ENCODE measurements around the gene TBATA.

The TBATA gene

DNA sequence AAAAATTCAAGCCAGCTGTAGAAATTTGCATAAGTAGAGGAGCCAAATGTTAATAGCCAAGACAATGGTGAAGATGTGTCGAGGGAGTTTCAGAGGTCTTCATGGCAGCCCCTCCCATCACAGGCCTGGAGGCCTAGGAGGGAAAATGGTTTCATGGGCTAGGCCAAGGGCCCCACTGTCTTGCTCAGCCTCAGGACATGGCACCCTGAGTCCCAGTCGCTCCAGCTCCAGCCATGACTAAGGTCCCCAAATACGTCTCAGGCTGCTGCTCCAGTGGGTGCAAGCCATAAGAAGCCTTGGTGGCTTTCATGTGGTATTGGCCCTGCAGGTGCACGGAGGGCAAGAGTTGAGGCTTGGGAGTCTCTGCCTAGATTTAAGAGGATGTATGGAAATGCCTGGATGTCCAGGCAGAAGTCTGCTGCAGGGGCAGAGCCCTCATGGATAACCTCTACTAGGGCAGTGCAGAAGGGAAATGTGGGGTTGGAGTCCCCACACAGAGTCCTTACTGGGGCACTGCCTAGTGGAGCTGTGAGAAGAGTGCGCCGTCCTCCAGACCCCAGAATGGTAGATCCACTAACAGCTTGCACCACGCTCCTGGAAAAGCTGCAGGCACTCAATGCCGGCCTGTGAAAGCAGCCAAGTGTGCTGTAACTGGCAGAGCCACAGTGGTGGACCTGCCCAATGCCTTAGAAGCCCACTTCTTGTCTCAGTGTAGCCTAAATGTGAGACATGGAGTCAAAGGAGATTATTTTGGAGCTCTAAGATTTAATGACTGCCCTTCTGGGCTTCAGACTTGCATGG lies 19.2 kb downstream of the TBATA start:
- DNase-seq (ENCODE audit: insufficient read length, low spot score) (no peak), FAIRE-seq (no peak)
- TF ChIP-seq POLR2A (IDR thresholded peaks at IDR 0.05; ENCODE audit: low read depth, low read length) = no peak

- FAIRE-seq (no peak), DNase-seq (ENCODE audit: insufficient read length, low spot score) (no peak)
- no peak for TF ChIP-seq POLR2A (IDR thresholded peaks at IDR 0.05; ENCODE audit: low read depth, low read length)
These were observed 21.6 kb downstream of the TBATA start for GRCh38 chr10:70763567-70763966.

DNA sequence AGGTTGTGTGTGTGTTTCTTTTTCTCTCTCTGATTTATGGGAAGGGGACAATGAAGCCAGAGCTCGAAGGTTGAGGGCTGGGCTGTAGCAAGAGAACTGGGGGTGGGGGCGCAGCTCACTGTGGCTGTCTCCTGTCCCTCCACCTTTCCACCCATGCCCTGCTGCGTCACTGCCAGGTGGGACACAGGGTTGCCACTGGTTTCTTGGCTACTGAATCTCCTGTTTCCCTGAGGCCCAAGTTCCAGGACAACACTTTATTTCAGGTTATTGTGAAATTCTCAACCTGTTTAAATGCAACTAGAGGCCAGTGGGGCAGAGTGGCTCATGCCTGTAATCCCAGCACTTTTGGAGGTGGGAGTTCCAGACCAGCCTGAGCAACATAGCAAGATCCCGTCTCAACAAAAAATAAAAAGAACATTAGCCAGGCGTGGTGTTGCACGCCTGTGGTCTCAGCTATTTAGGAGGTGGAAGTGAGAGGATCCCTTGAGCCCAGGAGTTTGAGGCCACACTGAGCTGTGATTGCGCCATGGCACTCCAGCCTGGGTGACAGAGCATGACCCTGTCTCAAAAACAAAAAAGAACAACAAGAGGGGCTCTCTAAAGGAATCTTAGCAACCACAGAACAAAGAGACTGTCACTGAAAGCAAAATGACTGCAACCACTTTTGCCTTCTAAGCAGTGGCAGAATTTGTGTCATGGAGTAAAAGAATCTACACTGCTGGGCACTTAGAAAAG lies 22.6 kb downstream of the TBATA start:
- no peak for TF ChIP-seq POLR2A (IDR thresholded peaks at IDR 0.05; ENCODE audit: low read depth, low read length)
- DNase-seq (ENCODE audit: insufficient read length, low spot score) (no peak), FAIRE-seq (no peak)

GRCh38 chr10:70761727-70762350 lies 23.3 kb downstream of the TBATA start:
- no peak for DNase-seq (ENCODE audit: insufficient read length, low spot score)
- no peak for TF ChIP-seq POLR2A (IDR thresholded peaks at IDR 0.05; ENCODE audit: low read depth, low read length)
- no peak for FAIRE-seq

DNA sequence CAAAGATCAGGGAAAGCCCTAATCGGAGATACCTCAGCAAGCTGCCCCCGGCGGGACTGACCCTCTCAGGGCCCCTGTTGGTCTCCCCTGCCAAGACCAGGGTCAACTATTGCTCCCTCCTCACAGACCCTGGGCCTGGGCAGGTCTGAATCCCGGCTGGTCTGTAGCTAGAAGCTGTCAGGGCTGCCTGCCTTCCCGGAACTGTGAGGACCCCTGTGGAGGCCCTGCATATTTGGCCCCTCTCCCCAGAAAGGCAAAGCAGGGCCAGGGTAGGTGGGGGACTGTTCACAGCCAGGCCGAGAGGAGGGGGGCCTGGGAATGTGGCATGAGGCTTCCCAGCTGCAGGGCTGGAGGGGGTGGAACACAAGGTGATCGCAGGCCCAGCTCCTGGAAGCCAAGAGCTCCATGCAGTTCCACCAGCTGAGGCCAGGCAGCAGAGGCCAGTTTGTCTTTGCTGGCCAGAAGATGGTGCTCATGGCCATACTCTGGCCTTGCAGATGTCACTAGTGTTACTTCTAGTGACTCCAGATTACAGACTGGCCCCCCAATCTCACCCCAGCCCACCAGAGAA lies 24.1 kb downstream of the TBATA start:
- DNase-seq (ENCODE audit: insufficient read length, low spot score) (no peak), FAIRE-seq (no peak)
- TF ChIP-seq POLR2A (IDR thresholded peaks at IDR 0.05; ENCODE audit: low read depth, low read length) = no peak

GRCh38 chr10:70760271-70760787 lies 24.8 kb downstream of the TBATA start:
- no peak for FAIRE-seq
- DNase-seq (ENCODE audit: insufficient read length, low spot score) = no peak
- no peak for TF ChIP-seq POLR2A (IDR thresholded peaks at IDR 0.05; ENCODE audit: low read depth, low read length)

- DNase-seq (ENCODE audit: insufficient read length, low spot score) (no peak), FAIRE-seq (no peak)
- TF ChIP-seq POLR2A (IDR thresholded peaks at IDR 0.05; ENCODE audit: low read depth, low read length) = no peak
These were observed 25.4 kb downstream of the TBATA start for GRCh38 chr10:70759781-70760180.

DNA sequence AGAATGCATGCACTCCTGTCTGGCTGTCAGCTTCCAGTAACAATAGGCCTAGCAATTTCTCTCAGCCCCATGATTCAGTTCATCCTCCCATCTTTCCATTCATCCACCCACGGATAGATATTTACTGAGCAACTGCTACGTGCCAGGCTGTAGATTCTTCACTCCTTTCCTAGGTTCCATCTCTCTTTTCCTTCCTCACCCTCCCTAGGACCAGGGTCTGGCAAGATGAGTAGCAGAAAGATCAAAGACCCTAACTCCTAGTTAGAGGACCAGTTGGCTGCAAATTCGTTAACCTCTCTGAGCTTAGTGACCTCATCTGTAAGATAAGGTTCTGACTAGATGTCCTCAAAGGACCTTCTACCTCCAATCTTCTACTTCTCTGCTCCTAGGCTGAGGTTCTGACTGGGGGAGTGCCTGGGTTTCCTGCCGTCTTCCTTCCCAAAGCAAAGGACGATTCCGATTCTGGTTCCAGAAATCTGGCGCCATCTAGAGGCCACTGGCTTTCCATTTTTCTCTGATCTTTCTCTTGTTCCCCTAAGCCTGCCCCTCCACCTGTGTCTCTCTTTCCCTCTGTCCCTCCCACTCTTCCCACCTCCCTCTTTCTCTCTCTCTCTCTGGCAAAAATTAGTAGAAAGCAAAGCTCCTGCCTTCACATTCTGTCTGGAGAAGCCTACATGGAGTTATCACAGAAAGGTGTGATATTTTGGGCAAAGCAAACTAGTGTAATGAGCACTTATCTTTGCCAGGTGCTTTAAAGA lies 26.2 kb downstream of the TBATA start:
- TF ChIP-seq POLR2A (IDR thresholded peaks at IDR 0.05; ENCODE audit: low read depth, low read length) = no peak
- FAIRE-seq = peak; percentile 45
- DNase-seq (ENCODE audit: insufficient read length, low spot score) = peak; percentile 73

GRCh38 chr10:70757856-70758255 lies 27.3 kb downstream of the TBATA start:
- TF ChIP-seq POLR2A (IDR thresholded peaks at IDR 0.05; ENCODE audit: low read depth, low read length) = no peak
- DNase-seq (ENCODE audit: insufficient read length, low spot score) = no peak
- no peak for FAIRE-seq

DNA sequence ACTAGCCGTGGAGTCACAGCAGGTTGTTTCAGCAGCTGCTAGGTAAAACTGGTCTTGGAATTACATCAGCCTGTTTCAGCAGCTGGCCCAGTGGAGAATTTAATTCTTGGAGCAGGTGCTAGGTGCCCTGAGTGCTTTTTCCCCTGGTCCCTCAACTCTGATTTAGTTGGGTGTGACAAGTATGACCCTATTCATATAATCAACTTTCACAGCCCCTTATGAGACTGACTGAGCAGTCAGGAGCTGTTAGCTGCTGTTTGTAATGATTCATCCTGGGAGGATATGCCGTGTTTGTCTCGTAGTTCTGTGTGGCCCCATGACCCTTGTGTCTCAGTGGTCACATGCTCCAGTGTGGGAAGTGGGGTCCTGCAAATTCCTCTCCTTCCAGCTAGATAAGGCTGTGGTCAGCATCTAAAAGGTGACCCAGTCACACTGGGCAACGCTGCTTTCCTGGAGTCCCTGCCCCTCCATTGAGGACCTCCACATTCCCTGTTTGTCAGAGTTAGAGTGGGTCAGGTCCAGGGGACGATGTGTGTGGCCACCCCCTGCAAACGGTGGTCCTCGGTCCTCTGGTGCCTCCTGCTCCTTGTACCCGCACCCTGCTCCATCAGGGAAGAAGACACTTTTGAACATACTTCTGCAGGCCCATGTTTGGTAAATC lies 28.3 kb downstream of the TBATA start:
- no peak for DNase-seq (ENCODE audit: insufficient read length, low spot score)
- FAIRE-seq = no peak
- no peak for TF ChIP-seq POLR2A (IDR thresholded peaks at IDR 0.05; ENCODE audit: low read depth, low read length)

- no peak for TF ChIP-seq POLR2A (IDR thresholded peaks at IDR 0.05; ENCODE audit: low read depth, low read length)
- FAIRE-seq (no peak), DNase-seq (ENCODE audit: insufficient read length, low spot score) (no peak)
These were observed 31.1 kb downstream of the TBATA start for GRCh38 chr10:70753841-70754621.

- TF ChIP-seq POLR2A (IDR thresholded peaks at IDR 0.05; ENCODE audit: low read depth, low read length) = no peak
- DNase-seq (ENCODE audit: insufficient read length, low spot score) = no peak
- FAIRE-seq = no peak
These were observed 32.0 kb downstream of the TBATA start for GRCh38 chr10:70753026-70753663.

Data from H54 (cell line).